ENCODE measurements around the gene GART. TPM values are rescaled to one million over a fixed set of nuclear protein-coding genes. Genes with fewer than 3 reads are reported as not detected.

GART gene
- total and polyA plus RNA-seq, 2 of the 4 experiments (the other 2 are of a cell fraction): 29.9 to 73.8 TPM

DNA sequence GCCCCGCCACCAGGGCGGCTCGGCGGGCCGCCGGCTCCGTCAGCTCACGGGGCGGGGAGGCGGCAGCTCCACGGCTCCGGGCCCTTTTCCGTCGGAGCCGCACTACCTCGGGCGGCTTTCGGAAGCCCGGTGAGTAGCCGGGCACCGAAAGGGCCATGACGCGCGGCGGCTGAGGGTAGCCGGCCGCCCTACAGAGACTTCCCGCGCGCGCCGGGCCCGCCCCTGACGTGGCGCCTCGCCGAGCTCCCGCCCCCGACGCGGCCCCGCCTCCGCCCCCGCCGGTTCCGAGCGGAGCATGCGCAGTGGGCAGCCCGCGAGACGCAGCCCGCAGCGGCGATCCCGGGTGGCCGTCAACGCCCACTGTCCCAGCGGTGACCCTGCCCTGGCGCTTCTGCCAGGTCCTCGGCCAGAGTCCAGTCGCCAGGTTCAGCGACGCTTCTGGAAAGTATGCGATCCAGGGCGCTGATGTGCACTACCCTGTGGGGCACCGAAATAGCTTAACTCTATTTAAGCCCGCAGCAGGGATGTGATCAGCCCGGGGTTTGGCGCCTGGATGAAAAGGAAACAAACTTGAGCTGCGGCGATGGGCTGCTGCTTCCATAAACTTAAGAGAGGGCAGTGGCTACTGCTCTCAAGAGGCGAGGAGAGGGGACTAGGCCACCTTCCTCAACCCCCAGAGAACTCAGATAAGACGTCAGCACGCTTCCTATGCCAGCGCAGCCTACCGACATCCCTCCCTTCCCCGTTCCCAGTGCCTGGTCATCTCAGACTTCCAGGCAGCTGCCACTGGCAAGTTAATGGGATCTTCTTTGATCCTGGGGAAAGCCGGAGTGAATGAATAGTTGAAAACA, 46.8 kb upstream of the GART start, which contains the start of gene DONSON:
TSS of gene DONSON (minus strand) at position 200 of the 851 bp plus-strand sequence. CDS start at position 157, 43 bp downstream.
- dilution Hi-C loops (cut with HindIII; ENCODE audit: low sequenced_read_pairs, unreplicated experiment): no loop called here
- CTCF ChIA-PET: no interaction called here
- POLR2A ChIA-PET (ENCODE audit: unreplicated experiment): interaction anchor here (1.8 kb wide), 1 partner anchor 11 kb away, joined by 4 read pairs; no protein-coding TSS in a partner anchor
- peak within 1 kb of the TSS; percentile 92 for H3K4me2 ChIP-seq (ENCODE audit: low read depth, low read length)
- H3K23ac ChIP-seq (ENCODE audit: low read depth, low read length): peak within 1 kb of the TSS; percentile 81
- H4K20me1 ChIP-seq (ENCODE audit: insufficient read depth, low read length): no peaks in the 10 kb centered on the region; the same call in 1 of the 2 replicates
- peak within 1 kb of the TSS; percentile 70 for H4K91ac ChIP-seq (ENCODE audit: insufficient read depth, low read depth, low read length)
- peak within 1 kb of the TSS; percentile 75 for H3K4ac ChIP-seq (ENCODE audit: low read depth, low read length)
- H4K5ac ChIP-seq (ENCODE audit: low read depth, low read length): peak within 1 kb of the TSS; percentile 38
- in situ Hi-C loops (cut with MboI; ENCODE audit: low sequenced_read_pairs): no loop called here
- peak within 1 kb of the TSS; percentile 16 for H3K18ac ChIP-seq (ENCODE audit: low read depth, low read length)
- no peak within 1 kb of the TSS for H2BK20ac ChIP-seq (ENCODE audit: low read depth, low read length)
- H3K27me3 ChIP-seq (ENCODE audit: control insufficient read depth, insufficient read depth, low read length): no peaks in the 10 kb centered on the region
- H3K9me1 ChIP-seq (ENCODE audit: insufficient read depth, low read length): peaks cover 4% of the 10 kb centered on the region
- H2BK120ac ChIP-seq (ENCODE audit: low read depth, low read length): peak within 1 kb of the TSS; percentile 49
- no TSS peak for BruUV-seq (replicated peaks)
- peaks cover 2% of the 10 kb centered on the region; the same call in 1 of the 2 replicates for H3K36me3 ChIP-seq (ENCODE audit: control insufficient read depth, insufficient read depth, low read length)
- H3K9me3 ChIP-seq (ENCODE audit: control insufficient read depth, insufficient read depth, low read length): no peaks in the 10 kb centered on the region
- ATAC-seq (ENCODE audit: low read depth) (peak; percentile 93), DNase-seq (peak; percentile 73)
- peak within 1 kb of the TSS; percentile 88 for H2BK5ac ChIP-seq (ENCODE audit: low read depth, low read length, poor library complexity, severe bottlenecking)
- peak within 1 kb of the TSS; percentile 74 for H3K14ac ChIP-seq (replicated peaks; ENCODE audit: low read depth, low read length)
- intact Hi-C loops (cut with micrococcal nuclease): no loop called here
- peak within 1 kb of the TSS; percentile 70 for H2AK5ac ChIP-seq (ENCODE audit: low read depth, low read length)
- WGBS, 2 experiments (ENCODE audit: extremely low coverage in 2 of 2, insufficient read length in 1 of 2): 0% methylated on average over 41 of the region's 78 CpGs; no CpG with 5 or more reads in 1 of the 2 experiments
- peak within 1 kb of the TSS; percentile 41 to 82 for H4K8ac ChIP-seq (ENCODE audit: low read depth in 2 of 2, low read length in 2 of 2)
- peak within 1 kb of the TSS; percentile 90 for H3K56ac ChIP-seq (ENCODE audit: extremely low read depth, insufficient read depth, low read length)
- H2AK9ac ChIP-seq (replicated peaks; ENCODE audit: low read depth, low read length, poor library complexity): peak within 1 kb of the TSS; percentile 96
- H2AFZ ChIP-seq (replicated peaks; ENCODE audit: low read length, poor library complexity): peak within 1 kb of the TSS; percentile 99
- H2BK15ac ChIP-seq (ENCODE audit: low read depth, low read length): no peak within 1 kb of the TSS; the same call in 2 of the 3 replicates
- peaks cover 2% of the 10 kb centered on the region; the same call in 1 of the 2 replicates for H3K4me1 ChIP-seq (ENCODE audit: control insufficient read depth, insufficient read depth, low read length)
- H3K4me3 ChIP-seq (ENCODE audit: insufficient read depth, low read depth, low read length): peak within 1 kb of the TSS; percentile 85
- peak within 1 kb of the TSS; percentile 84 for H3K27ac ChIP-seq (ENCODE audit: insufficient read depth, low read length)
- peak within 1 kb of the TSS; percentile 94 for H3K9ac ChIP-seq (ENCODE audit: low read depth, low read length)
- peaks cover 21 to 28% of the 10 kb centered on the region in 2 experiments for H3K79me1 ChIP-seq (ENCODE audit: low read depth in 1 of 2, low read length in 2 of 2)
- TF ChIP-seq RFX5 (IDR thresholded peaks at IDR 0.05; ENCODE audit: low read depth, low read length) (no peak), RAD21 (IDR thresholded peaks at IDR 0.05; ENCODE audit: low read length) (no peak), CHD1 (IDR thresholded peaks at IDR 0.05; ENCODE audit: low read depth, low read length) (no peak), MAZ (IDR thresholded peaks at IDR 0.05; ENCODE audit: borderline replicate concordance, low read depth, low read length) (peak; percentile 60; the same call in 1 of the 2 replicates), POLR2A (IDR thresholded peaks at IDR 0.05; ENCODE audit: low read depth, low read length) (peak; percentile 87), MXI1 (IDR thresholded peaks at IDR 0.05; ENCODE audit: borderline replicate concordance, low read depth, low read length) (peak; percentile 17; the same call in 1 of the 2 replicates)
- TF ChIP-seq, protein P1, sequence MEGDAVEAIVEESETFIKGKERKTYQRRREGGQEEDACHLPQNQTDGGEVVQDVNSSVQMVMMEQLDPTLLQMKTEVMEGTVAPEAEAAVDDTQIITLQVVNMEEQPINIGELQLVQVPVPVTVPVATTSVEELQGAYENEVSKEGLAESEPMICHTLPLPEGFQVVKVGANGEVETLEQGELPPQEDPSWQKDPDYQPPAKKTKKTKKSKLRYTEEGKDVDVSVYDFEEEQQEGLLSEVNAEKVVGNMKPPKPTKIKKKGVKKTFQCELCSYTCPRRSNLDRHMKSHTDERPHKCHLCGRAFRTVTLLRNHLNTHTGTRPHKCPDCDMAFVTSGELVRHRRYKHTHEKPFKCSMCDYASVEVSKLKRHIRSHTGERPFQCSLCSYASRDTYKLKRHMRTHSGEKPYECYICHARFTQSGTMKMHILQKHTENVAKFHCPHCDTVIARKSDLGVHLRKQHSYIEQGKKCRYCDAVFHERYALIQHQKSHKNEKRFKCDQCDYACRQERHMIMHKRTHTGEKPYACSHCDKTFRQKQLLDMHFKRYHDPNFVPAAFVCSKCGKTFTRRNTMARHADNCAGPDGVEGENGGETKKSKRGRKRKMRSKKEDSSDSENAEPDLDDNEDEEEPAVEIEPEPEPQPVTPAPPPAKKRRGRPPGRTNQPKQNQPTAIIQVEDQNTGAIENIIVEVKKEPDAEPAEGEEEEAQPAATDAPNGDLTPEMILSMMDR (conservative IDR thresholded peaks at IDR 0.05; ENCODE audit: low read depth, low read length): no peak; the same call in 1 of the 2 replicates

Measured in IMR-90 (cell line).